Measurements from ENCODE around the gene OR6B1.
"Not testable (repeated sequence)": the region's sequence is repeated elsewhere in the genome, so short reads cannot be mapped to it uniquely, and the experiment has no call there.

OR6B1 gene

DNA sequence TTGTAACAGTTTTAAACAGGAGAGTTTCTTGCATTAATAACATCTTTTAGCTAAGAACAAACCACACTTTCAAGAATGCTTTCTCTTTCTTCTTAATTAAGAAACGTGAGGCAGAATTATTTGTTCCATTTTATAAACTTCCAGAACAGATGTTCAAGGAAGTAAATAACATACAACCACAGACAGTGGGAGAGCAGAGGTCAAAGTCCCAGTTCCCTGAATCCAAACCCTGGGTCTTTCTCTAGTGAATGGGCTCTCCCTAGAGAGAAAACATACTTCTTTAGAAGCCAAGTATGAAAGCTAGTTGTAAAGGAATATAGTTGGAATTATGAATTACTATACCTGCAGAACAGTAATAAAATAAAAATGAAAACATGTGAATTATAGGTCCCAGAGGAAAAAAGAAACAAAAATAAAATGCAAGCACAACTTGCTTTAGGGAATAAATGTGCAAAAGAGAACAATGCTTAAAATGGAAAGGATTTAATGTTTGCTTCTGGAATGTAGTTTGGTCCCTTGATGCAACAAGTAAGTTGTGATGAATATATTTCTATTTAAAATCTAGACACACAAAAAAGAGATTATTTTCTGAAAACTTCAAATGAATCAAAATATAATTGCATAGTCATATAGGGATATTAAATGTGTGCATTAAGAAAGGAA, 6.0 kb downstream of the OR6B1 start:
- DNase-seq = no peak

DNA sequence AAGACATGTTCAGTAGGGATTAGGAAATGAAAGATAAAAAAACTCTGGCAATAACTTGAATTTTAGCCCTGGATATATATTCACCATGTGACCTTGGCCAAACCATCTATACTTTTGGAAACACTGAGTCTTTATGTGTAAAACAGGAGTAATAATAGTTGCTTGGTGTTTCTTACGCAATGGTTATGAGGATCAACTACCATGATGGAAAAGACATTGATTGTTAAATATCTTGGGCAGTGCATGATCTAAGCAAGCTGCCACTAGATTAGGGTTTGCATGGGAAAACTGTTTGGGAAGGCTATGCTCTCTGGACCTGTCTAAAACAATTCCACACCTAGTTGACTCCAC, 6.5 kb downstream of the OR6B1 start:
- DNase-seq = no peak

DNA sequence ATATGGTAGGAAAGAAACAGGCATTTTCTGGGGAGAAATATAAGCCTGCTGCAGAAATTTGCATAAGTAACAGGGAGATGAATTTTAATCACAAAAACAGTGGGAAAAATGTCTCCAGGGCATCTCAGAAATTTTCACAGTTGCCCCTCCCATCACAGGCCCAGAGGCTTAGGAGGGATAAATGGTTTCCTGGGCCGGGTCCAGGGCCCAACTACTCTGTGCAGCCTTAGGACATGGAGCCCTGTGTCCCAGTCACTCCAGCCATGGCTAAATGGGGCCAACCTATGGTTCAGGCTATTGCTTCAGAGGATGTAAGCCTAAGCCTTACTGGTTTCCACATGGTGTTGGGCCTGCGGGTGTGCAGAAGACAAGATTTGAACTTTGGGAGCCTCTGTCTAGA, 9.2 kb downstream of the OR6B1 start:
- DNase-seq = no peak

DNA sequence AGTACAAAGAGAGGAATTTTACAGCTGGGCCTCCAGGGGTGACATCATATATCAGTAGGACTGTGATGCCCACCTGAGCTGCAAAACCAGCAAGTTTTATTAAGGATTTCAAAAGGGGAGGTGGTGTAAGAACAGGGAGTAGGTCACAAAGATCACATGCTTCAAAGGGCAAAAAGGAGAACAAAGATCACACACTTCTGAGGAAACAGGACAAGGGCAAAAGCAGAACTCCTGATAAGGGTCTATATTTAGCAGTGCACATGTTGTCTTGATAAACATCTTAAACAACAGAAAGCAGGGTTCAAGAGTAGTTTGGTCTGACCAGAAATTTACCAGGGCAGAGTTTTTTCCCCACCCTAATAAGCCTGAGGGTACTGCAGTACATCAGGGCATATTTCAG, 9.9 kb downstream of the OR6B1 start:
- DNase-seq = not testable (repeated sequence)

DNA sequence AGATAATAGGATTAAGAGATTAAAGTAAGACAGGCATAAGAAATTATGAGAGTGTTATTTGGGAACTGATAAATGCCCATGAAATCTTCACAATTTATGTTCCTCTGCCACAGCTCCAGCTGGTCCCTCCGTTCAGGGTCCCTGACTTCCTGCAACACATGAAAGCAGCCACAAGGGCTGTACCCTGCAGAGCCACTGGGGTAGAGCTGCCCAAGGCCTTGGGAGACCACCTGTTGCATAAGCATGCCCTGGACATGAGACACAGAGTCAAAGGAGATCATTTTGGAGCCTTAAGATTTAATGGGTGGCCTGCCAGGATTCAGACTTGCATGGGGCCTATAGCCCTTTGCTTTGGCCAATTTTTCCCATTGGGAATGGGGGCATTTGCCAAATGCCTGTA, 10.7 kb downstream of the OR6B1 start:
- DNase-seq = not testable (repeated sequence)

DNA sequence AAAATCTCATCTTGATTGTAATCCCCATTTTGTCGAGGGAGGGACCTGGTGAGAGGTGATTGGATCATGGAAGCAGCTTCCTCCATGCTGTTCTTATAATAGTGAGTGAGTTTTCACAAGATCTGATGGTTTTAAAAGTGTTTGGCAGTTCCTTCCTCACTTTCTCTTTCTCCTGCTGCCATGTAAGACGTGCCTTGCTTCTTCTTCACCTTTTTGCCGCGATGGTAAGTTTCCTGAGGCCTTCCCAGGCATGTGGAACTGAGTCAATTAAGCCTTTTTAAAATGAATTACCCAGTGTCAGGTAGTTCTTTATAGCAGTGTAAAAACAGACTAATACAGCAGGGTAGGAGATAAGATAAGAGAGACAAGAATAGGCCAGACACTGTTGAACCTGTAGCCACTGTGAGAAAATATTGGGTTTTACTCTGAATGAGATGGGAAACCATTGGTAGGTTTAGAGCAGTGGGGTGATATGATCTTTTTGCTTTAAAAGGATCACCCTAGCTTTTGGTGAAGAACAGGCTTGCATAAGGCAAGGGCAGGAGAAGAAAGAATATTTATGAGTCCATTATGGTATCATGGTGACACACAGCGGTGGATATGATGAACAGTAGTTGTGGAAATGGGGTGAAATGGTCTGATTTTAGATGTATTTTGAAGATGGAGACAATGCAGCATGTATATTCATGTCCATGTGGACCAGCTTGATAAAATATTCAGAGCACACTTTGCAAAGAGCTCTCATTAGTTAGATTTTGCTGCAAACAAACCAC, 11.5 kb downstream of the OR6B1 start:
- no peak for DNase-seq

DNA sequence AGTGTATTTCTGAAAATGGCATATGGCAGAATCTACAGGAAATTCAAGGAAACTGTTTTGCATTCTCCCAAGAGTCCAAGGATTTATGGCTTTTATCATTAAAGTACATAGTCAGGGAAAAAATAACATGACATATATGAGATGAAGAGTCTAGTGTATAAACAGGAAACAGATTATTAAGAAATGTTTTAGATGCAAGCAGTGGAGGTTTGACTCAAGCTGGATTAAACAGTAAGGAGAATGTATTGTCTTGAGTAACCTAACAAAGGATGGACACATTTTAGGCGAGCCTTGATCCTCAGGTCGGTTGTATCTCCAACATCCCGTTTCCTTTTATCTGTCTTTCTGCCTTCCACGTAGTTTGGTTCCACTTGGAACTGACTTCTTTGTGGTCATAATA, 17.9 kb downstream of the OR6B1 start:
- DNase-seq = no peak

DNA sequence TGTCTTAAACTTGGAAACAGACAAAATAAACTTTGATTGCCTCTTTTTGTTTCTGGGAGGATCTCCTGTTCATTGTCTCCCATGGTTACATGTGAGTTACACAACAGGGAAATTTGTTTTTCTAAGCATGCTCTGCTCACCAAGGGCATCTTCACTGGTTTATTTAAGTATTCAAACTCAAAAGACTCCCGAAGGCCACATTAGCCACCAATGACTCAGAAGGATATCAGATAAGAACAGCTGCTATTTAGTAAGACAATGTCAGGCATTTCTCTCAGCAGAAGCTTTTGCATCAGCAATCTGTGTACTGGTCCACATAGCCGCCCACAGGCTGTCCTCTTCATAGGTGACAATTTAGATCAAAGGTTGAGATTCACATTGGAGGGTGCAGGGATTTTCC, 19.3 kb downstream of the OR6B1 start:
- no peak for DNase-seq

DNA sequence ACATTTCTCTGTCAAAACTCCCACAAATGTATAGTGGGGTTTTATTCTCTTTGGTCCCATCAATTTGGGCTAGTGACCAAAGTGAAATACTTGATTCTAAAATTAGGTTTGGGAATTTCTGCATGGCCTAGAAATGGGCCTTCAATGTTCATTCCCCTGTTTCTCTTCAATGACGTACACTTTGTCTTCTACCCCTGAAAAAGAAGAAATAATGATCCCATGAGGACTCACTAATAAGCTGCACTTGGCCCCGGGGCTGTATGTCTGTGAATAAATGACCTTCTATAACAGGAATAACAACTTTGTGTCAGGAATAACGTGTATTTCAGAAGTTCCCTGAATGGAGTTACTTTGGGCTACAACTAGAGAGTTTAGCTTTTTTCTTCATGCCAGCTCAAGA, 20.2 kb downstream of the OR6B1 start:
- DNase-seq = no peak

DNA sequence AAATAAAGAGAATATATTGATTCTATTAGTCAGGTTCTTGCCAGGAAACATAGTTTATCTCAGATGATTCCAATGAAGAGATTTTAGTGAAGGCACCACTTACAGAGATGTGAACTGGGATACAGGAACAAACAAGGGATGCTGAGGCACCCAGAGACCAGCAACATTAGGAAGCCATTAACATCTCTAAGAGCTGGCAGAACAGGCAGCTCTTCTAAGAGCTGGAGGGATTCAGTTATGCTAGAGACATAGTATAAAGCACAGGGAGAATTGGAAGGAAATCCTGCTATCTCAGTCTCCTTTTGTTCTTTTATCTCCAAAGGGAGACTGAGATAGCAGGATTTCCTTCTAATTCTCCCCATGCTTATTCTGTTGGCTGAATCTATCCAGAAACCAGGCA, 22.0 kb downstream of the OR6B1 start:
- DNase-seq = no peak

DNA sequence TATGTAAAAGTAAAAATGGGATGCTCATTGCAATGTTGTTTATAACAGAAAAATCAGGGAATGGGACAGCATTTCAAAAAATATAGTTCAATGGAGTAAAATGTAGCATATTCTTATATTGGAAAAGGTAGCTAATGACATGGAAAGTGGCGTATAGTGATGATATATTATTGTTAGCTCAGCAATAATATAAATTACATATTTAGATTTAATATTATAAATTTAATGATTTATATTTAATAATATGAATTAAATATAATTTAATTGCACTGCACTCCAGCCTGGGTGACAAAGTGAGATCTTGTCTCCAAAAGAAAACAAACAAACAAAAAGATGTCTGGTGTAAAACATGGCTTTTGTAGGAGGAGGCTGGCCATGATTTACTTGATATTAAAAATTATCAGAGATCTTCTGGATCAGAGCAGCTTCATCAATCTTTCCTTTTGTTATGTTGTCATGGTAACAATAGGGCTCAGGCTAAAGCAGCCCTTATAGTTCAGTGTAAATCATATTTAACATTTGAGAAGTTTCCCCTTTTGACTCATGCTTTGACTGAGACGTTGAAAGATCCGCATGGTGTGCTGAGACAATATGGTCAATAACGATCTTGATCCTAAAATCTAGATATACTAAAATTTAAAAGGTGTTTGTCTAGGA, 23.2 kb downstream of the OR6B1 start:
- no peak for DNase-seq

DNA sequence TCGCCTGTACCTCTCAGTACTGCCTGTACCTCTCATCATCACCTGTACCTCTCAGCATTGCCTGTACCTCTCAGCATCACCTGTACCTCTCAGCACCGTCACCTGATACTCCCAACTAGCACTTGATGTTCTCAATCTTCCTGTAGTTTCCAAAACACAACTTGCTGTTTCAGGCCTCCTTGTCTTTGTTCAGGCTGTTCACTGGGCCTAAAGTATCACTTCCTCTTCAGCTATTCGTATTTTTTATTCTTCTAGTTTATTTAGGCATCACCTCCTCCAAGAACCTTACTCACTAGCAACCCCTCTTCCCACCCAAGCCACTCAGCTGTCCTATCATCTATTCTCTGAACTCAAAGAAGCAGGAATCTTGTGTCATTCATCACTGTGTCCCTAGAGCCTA, 24.1 kb downstream of the OR6B1 start:
- no peak for DNase-seq

DNA sequence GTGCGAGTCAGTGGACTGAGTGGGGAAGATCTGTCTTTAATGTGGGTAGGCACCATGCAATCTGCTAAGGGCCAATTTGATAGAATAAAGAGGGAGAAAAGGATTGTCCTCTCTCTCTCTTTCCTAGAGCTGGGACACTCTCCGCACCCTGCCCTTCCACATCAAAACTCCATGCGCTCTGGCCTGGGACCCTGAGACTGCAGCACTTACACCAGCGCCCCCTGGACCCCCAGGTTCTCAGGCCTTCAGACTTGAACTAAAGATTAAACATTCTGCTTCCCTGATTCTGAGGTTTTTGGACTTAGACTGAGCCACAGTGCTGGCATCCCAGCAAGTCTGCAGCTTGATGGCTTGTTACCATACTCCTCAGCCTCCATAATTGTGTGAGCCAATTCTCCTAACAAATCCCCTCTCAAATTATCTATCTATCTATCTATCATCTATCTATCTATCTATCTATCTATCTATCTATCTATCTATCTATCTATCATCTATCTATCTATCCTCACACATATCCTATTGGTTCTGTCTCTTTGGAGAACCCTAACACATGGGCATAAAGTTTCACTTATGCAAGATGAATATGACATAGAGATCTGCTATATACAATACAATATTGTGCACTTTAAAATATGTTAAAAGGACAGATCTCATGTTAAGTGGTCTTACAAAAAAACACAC, 26.2 kb downstream of the OR6B1 start:
- DNase-seq = no peak

DNA sequence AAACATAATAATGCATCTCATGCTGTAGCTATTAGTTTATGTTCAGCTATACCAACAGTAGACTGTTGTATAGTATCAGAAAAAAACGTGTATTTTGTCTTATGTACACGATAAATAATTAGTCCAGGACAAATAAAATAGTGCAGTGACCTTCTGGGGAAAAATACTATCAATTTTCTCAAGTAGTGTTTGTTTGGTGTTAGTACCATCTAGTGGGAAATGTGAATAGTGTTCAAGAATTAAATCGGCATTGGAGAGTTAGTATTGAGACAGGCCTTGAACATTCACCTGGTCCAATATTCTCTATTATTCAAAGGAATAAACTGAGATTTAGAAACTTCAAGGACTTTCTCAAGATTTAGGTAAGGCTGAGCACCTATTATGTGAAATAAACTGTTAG, 26.9 kb downstream of the OR6B1 start:
- DNase-seq = peak; percentile 9

DNA sequence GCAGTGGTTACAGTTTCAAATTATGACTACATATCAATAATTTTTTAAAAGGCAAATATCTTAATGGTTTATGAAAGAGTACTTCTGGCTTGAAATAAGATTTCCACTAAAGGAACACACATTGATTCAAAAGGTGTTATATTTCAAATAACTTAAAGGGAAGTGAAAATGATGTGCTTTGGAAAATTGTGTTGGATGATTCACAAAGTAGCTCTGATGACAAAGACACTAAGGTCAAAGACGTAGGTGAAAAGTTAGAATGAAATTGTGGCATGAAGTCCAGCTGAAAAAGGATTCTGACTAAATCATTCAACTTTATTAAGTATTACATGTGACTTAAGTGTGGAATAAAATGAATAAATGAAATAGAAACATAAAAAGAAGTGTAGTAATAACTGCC, 27.9 kb downstream of the OR6B1 start:
- no peak for DNase-seq

DNA sequence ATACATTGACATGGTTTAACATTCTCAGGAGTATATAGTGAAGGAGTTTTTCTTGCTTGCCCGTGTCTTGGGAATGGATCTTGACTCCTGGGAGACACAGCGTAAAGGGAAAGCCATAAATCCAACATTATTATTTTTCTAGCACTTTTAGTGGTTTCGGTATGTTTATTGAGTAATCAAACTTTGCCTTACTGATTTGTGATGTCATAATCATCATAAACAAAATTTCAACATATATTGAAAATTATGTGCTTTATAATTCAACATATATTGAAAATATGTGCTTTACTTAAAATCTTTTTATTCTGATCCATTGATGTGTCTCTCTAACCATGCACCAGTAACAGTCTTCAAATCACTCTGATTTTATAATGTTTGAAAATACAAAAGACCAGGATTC, 28.4 kb downstream of the OR6B1 start:
- no peak for DNase-seq

DNA sequence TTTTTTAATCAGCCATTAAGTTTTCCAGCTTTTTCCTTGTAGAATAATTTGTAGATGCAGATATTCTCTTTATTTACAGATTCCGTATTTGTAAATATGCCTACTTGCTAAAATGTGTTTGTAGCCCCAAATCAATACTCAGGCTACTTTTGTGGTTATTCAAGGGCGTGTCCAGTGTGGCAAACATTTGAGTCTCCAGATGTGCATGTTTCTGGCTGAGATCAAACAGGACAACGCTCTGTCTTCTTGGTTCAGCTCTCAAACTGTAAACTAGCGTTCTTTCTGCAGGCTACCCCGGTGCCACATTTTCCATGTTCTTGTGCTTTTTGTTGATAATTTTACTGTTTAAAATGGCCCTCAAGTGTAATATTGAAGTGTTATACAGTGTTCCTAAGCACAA, 32.4 kb downstream of the OR6B1 start:
- no peak for DNase-seq

DNA sequence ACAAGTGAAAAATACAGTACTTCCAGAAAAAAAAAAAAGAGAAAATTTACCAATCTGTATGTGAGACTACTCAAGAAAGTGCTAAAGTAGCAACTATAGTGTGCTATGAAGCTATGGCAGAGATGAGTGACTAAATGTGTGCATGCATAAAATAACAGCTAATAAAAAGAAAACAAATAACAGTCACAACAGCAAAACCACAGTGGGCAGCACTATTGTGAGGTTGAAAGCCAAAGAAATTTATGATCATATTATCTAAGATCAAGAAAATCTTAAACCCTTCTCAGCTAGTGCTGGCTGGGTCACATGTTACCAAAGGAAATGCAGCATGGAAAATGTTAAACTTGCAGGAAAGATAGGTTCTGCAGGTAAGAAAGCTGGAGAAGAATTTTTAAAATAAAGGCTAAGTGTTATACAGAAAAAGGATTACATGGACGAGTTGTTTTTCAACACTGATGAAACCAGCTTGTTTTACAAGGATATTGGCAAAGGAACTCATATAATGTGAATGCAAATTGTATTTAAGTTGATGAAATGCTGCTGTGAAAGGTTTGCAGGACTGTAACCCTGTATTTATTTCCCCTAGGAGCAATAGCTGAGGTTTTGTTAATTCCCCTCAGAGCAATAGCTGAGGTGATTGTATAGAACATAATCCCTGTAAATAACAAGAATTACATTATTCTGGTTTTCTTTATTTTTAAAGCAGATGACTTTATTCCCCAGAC, 33.0 kb downstream of the OR6B1 start:
- DNase-seq = no peak

DNA sequence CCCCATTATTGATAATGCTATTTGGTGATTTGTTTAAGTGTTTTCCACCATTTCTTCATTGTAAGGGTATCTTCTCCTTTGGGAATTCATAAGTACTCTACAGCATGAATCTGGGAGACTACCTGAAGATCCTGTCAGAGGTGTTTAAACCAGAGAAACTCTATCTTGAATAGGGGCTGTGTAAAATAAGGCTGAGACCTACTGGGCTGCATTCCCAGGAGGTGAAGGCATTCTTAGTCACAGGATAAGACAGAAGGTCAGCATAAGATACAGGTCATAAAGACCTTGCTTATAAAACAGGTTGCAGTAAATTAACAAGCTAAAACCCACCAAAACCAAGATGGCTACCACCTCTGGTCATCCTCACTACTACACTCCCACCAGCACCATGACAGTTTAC, 35.3 kb downstream of the OR6B1 start:
- DNase-seq = no peak

DNA sequence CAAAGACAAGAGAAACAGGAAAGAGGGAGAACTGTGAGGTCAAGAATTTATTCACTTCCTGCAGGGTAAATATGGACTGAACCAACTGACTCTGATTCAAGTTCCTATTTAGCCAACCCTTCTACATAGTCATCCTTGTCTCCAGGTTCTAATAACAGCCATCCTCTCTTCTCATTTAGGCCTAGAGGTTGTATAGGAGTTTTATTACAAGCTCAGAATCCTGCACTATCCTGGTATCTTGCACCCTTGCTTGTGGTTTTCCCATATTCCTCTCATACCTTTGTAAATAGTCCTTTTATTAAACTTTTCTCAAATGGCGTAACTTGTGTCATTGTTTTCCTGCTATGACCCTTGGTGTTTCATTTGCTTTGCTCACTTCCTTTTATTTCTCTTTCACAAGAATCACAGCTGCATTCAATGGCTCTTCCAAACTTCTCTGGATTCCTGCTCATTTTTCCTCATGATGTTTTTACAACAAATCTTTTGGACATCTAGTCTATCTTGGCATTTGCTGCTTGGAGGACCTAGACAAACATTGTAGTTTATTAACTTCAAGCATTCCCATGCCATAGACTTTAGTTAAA, 36.3 kb downstream of the OR6B1 start:
- no peak for DNase-seq

DNA sequence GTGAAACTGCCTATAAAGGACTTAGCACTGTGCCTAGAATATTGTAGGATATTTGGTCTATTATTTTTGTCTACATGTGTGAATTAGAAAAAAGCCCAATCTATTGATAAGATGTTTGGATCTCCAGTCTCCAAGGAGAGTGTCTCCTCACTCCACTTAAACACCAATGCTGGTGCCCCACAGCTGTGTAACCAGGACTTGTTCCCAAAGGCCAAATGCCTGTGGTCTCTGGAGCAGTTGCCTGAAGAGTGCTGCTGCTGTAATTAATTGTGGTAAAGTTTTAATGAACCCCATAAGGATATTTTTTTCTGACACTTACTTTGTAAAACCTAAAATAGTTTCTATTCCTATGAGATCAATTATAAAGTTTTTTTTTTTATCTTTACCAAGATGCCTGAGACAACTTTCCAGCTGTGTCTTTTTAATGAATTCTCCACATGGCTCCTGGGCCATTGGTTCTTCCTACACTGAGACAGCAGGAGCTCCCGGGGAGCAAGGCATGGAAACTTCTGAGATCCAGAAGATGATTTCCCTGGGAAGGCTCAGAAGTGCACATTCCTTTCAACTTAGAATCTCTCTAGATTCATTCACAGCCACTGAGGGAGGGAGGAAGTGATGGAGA, 37.4 kb downstream of the OR6B1 start:
- DNase-seq = no peak

DNA sequence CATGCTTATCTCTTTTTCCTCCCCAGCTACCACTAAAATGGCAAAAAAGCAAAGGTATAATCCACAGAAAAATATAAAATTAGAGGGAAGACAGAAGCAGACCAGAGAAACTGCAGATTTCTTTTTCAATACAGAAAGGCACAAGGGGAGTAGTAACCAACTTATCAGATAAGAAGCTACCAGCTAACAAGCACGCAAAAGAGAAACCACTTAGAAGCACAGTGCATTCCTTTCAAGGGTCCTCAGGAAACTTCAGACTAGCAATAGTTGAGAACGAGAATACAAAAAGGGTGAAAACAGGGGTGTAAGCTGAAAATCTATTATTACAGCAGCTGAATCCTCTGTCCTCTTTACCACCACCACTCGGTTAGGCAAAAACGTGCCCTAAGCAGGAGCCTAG, 38.8 kb downstream of the OR6B1 start:
- DNase-seq = no peak

All from NCI-H1436 (cell line).